SK-N-SH treated with all-trans-retinoic acid at 6 μM for 48 hours (cell line): ENCODE results near the gene ADSS1.

Experiments
- ARNTL ChIP-seq: fragments of 450-650 bp; formaldehyde crosslinking; IDR thresholded peaks from 2 replicates; pipeline ENCODE4 v1.5.0; 2020; ENCODE audit warnings: low read depth, mild to moderate bottlenecking, moderate library complexity, borderline replicate concordance
- CSRNP3 ChIP-seq: fragments of 250-450 bp; sonication (Bioruptor Pico); IDR thresholded peaks from 2 replicates; pipeline ENCODE4 v1.5.1; 2021; ENCODE audit warnings: mild to moderate bottlenecking, moderate library complexity
- TOX ChIP-seq: fragments of 250-450 bp; sonication (Bioruptor Pico); IDR thresholded peaks from 2 replicates; pipeline ENCODE4 v1.8.0; 2021; ENCODE audit warnings: mild to moderate bottlenecking, moderate library complexity, borderline replicate concordance
- ZNF70 ChIP-seq: fragments of 450-650 bp; formaldehyde crosslinking; IDR thresholded peaks from 2 replicates; pipeline ENCODE4 v1.5.0; 2020; ENCODE audit warnings: mild to moderate bottlenecking, moderate library complexity

GRCh38 chr14:104782808-104783139 is 58.7 kb downstream of the ADSS1 start:
- TF ChIP-seq CSRNP3 (CRISPR knock-in tag): no peak
- no peak for TF ChIP-seq TOX (CRISPR knock-in tag)
- no peak for TF ChIP-seq ARNTL (CRISPR knock-in tag)
- no peak for TF ChIP-seq ZNF70 (CRISPR knock-in tag)
